Measurements from ENCODE around the gene GLA.

- no peak for TF ChIP-seq CTCF (conservative IDR thresholded peaks at IDR 0.05; ENCODE audit: low read depth, low read length)
- TF ChIP-seq RAD21 (IDR thresholded peaks at IDR 0.05; ENCODE audit: low read length): no peak
- TF ChIP-seq SMC3 (IDR thresholded peaks at IDR 0.05; ENCODE audit: low read depth, low read length): no peak
- TF ChIP-seq CEBPB (IDR thresholded peaks at IDR 0.05; ENCODE audit: low read depth, low read length): no peak
- TF ChIP-seq POLR2A (IDR thresholded peaks at IDR 0.05; ENCODE audit: low read depth, low read length): no peak
- no peak for TF ChIP-seq MXI1 (IDR thresholded peaks at IDR 0.05; ENCODE audit: borderline replicate concordance, low read depth, low read length)
- no peak for TF ChIP-seq FOS (IDR thresholded peaks at IDR 0.05; ENCODE audit: low read depth, low read length)
- no peak for TF ChIP-seq RFX5 (IDR thresholded peaks at IDR 0.05; ENCODE audit: low read depth, low read length)
- no peak for TF ChIP-seq BHLHE40 (IDR thresholded peaks at IDR 0.05; ENCODE audit: low read depth, low read length)
- no peak for TF ChIP-seq USF2 (IDR thresholded peaks at IDR 0.05; ENCODE audit: low read depth, low read length)
Observed at GRCh38 chrX:101368800-101369199, 38.9 kb downstream of the GLA start.
